ENCODE results near the gene SHROOM3. TPM values are rescaled to one million over a fixed set of nuclear protein-coding genes. Genes with fewer than 3 reads are reported as not detected.

The SHROOM3 gene
- total and polyA plus RNA-seq, 2 donors (not counting 3 experiments of a cell fraction or from before 2014, with no cell fraction given): 2.7 to 6.7 TPM

DNA sequence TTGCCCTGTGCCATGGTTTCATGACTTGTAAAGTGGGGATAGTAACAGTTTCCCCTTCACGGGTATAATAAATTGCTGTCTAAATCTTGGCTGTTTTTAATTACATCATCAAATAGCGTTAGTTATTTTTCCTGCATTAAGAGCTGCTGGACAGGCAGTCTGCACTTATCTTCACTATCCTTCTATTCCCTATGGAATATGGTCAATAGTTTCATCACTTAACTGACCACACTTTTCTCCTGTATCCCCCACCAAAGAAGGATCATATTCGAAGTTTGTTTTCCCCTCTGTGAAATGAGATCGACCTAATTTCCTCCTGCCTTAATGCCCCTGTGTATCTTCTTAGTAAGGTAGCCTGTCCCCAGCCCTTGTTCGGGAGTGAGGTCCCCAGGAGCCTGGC lies 133.2 kb downstream of the SHROOM3 start:
- no peak overlapping the region for H3K27ac ChIP-seq (ENCODE audit: insufficient read depth, low read depth, low read length)
- H3K9me1 ChIP-seq (replicated peaks; ENCODE audit: control insufficient read depth, extremely low read depth, insufficient read depth, low read length): no peaks in the 10 kb centered on the region
- H3K79me2 ChIP-seq (ENCODE audit: control insufficient read depth, insufficient read depth, low read length): no peaks in the 10 kb centered on the region
- H3K4me1 ChIP-seq (ENCODE audit: control insufficient read depth, extremely low read depth, insufficient read depth, low read length): no peaks in the 10 kb centered on the region
- no peaks in the 10 kb centered on the region for H4K20me1 ChIP-seq (replicated peaks; ENCODE audit: control insufficient read depth, extremely low read depth, insufficient read depth, low read length)
- FAIRE-seq: no peak
- no peak overlapping the region for H2AFZ ChIP-seq (ENCODE audit: low read depth, low read length)
- ChIA-PET POLR2A (no interaction called here), CTCF (no interaction called here)
- no peaks in the 10 kb centered on the region for H3K36me3 ChIP-seq (ENCODE audit: control insufficient read depth in 2 of 2, extremely low read depth in 1 of 2, insufficient read depth in 2 of 2, low read length in 2 of 2)
- no peak overlapping the region for H3K4me3 ChIP-seq (replicated peaks in 1 of 3; ENCODE audit: insufficient read depth in 1 of 3, low read depth in 1 of 3, low read length in 3 of 3)
- no peaks in the 10 kb centered on the region for H3K9me3 ChIP-seq (replicated peaks; ENCODE audit: control insufficient read depth, insufficient read depth, low read length)
- no peak for DNase-seq (ENCODE audit: low read depth, low spot score)
- dilution Hi-C loops (cut with MboI; ENCODE audit: extremely low pct_ligation_motif_present, low sequenced_read_pairs): no loop called here
- no peak overlapping the region for H3K4me2 ChIP-seq (ENCODE audit: insufficient read depth, low read length)
- H3K9ac ChIP-seq (replicated peaks; ENCODE audit: extremely low read depth, insufficient read depth, low read length): no peak overlapping the region
- BruUV-seq (replicated peaks): no TSS peak
- TF ChIP-seq, protein P1, sequence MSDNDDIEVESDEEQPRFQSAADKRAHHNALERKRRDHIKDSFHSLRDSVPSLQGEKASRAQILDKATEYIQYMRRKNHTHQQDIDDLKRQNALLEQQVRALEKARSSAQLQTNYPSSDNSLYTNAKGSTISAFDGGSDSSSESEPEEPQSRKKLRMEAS (IDR thresholded peaks at IDR 0.05; ENCODE audit: insufficient read depth, insufficient read length): no peak
- TF ChIP-seq MYC (IDR thresholded peaks at IDR 0.05; ENCODE audit: low read depth, low read length) (no peak), JUN (IDR thresholded peaks at IDR 0.05; ENCODE audit: borderline replicate concordance, insufficient read depth, insufficient read length, low read depth) (no peak), POLR2AphosphoS5 (IDR thresholded peaks at IDR 0.05; ENCODE audit: insufficient read depth, low read depth, low read length) (no peak), POLR2A (IDR thresholded peaks at IDR 0.05; ENCODE audit: low read depth, low read length) (no peak), GATA2 (IDR thresholded peaks at IDR 0.05; ENCODE audit: insufficient read depth, insufficient read length, low read depth, low read length) (no peak), FOS (IDR thresholded peaks at IDR 0.05; ENCODE audit: borderline replicate concordance, insufficient read depth, low read length) (no peak), EZH2 (IDR thresholded peaks at IDR 0.05; ENCODE audit: borderline replicate concordance, low read depth, low read length, severe bottlenecking) (no peak)
- TF ChIP-seq, protein P2, sequence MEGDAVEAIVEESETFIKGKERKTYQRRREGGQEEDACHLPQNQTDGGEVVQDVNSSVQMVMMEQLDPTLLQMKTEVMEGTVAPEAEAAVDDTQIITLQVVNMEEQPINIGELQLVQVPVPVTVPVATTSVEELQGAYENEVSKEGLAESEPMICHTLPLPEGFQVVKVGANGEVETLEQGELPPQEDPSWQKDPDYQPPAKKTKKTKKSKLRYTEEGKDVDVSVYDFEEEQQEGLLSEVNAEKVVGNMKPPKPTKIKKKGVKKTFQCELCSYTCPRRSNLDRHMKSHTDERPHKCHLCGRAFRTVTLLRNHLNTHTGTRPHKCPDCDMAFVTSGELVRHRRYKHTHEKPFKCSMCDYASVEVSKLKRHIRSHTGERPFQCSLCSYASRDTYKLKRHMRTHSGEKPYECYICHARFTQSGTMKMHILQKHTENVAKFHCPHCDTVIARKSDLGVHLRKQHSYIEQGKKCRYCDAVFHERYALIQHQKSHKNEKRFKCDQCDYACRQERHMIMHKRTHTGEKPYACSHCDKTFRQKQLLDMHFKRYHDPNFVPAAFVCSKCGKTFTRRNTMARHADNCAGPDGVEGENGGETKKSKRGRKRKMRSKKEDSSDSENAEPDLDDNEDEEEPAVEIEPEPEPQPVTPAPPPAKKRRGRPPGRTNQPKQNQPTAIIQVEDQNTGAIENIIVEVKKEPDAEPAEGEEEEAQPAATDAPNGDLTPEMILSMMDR (IDR thresholded peaks at IDR 0.05; ENCODE audit: extremely low read depth in 1 of 2, insufficient read depth in 1 of 2, low read depth in 1 of 2, low read length in 2 of 2): no peak
- H3K27me3 ChIP-seq (ENCODE audit: control insufficient read depth in 2 of 2, insufficient read depth in 2 of 2, low read length in 2 of 2): no peaks in the 10 kb centered on the region
- intact Hi-C loops (cut with micrococcal nuclease): no loop called here

All from endothelial cell of umbilical vein (primary cell).